Measurements from ENCODE around the gene OR2Y1.
"Not testable (repeated sequence)": the region's sequence is repeated elsewhere in the genome, so short reads cannot be mapped to it uniquely, and the experiment has no call there.

OR2Y1 gene, protein sequence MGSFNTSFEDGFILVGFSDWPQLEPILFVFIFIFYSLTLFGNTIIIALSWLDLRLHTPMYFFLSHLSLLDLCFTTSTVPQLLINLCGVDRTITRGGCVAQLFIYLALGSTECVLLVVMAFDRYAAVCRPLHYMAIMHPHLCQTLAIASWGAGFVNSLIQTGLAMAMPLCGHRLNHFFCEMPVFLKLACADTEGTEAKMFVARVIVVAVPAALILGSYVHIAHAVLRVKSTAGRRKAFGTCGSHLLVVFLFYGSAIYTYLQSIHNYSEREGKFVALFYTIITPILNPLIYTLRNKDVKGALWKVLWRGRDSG

GRCh38 chr5:180739958-180740357 is at the start of gene OR2Y1:
Gene OR2Y1, minus strand, starts transcription at chr5:180740058. Its CDS starts 0 bp downstream, at chr5:180740058.
- DNase-seq (ENCODE audit: low spot score): no peak

DNA sequence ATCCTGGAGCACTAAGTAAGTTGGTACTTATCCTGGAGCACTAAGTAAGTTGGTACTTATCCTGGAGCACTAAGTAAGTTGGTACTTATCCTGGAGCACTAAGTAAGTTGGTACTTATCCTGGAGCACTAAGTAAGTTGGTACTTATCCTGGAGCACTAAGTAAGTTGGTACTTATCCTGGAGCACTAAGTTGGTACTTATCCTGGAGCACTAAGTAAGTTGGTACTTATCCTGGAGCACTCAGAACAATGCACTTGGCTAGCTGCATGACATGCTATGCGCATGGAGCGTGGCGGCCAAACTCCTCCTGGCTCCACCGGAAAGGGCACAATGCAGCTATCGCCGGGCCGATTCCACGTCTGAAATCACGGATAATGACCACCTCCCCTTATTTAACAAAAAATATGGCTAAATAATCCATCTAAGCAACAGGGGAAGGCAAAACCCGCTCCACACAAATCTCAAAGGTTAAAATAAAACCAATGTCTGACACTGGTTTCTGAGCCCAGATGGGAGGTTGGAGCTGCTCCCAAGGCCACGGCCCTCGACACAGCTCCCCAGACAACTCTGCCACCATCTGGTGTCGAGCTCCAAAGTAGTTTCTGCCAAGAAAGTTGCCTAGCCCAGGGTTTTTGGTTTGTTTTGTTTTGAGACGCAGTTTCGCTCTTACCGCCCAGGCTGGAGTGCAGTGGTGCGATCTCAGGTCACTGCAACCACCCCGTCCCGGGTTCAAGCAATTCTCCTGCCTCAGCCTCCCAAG is 49.0 kb upstream of the OR2Y1 start:
- DNase-seq (ENCODE audit: low spot score): not testable (repeated sequence)

GRCh38 chr5:180787711-180788431 is 48.0 kb upstream of the OR2Y1 start:
- no peak for DNase-seq (ENCODE audit: low spot score)

GRCh38 chr5:180786531-180787398 is 46.9 kb upstream of the OR2Y1 start:
- no peak for DNase-seq (ENCODE audit: low spot score)

- no peak for DNase-seq (ENCODE audit: low spot score)
Measured at GRCh38 chr5:180785794-180786221, 46.0 kb upstream of the OR2Y1 start.

GRCh38 chr5:180785121-180785781 is 45.4 kb upstream of the OR2Y1 start:
- DNase-seq (ENCODE audit: low spot score): no peak

DNA sequence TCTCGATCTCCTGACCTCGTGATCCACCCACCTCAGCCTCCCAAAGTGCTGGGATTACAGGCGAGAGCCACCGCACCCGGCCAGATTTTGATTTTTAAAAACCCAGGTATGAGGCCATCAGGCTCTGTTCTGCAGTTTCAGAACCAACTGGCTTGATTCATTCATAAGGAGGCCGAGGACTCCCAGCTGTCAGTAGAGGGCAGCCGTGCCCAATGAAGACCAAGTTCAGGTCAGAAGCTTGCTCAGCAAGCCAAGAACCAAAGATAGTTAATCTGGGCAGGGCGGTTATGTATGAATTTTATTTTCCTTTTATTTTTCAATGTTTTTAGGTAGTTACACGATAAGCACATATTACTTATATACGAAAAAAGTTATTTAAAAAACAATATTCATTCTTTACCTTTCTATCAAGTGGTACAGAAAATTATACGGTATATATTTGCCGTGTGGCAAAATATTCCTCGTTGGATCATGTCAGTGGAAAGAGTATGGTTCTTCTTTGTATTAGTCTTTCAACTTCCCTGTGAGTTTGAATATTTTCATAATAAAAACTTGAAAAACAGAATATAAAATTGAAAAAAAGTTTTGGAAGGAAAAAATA is 44.7 kb upstream of the OR2Y1 start:
- no peak for DNase-seq (ENCODE audit: low spot score)

DNA sequence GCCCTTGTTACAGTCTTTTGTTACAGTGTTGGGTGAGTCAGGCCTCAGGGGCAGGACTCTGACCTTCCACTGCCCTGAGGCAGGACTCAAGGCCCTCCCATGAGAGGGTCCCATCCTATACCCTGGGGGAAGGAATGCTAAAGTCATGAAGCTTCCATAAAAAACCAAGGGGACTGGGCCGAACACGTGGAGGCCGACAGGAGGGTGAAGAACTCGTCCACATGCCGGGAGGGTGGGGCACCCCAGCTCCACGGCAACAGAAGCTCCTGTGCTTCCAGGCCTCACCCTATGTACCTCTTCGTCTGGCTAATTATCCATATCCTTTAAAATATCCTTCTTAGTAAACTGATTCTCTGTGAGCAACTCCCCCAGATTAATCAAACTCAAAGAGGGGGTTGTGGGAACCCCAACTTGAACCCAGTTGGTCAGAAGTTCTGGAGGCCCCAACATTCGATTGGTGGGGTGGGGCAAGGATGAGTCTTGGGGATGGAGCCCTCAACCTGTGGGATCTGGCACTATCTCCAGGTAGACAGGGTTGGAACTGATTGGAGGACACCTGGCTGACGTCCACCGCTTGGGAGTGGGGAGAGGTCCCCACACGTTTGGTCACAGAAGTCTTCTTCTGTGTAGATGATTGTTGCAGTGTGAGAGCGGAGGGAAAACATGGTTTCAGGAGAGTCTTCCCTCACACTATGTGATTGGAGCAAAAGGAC is 43.6 kb upstream of the OR2Y1 start:
- DNase-seq (ENCODE audit: low spot score): no peak

DNA sequence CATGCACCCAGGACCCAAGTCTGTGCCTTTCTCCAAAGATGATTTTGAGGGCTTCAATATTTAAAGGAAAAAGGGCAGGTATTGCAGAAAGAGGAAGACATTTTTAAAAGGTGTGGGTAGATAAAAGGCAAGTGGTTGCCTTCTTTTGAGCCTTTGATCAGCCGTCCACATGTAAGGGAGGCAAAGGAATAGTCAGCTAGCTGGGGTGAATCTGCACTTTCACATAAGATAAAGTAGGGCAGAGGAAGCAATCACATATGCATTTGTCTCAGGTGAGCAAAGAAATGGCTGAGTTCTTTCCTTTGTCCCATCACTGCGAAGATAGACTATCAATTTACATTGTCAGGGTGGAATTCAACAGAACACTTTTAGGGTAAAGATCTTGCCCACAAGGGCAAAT is 42.9 kb upstream of the OR2Y1 start:
- DNase-seq (ENCODE audit: low spot score): no peak

- DNase-seq (ENCODE audit: low spot score): not testable (repeated sequence)
Measured at GRCh38 chr5:180781900-180782326, 42.1 kb upstream of the OR2Y1 start.

DNA sequence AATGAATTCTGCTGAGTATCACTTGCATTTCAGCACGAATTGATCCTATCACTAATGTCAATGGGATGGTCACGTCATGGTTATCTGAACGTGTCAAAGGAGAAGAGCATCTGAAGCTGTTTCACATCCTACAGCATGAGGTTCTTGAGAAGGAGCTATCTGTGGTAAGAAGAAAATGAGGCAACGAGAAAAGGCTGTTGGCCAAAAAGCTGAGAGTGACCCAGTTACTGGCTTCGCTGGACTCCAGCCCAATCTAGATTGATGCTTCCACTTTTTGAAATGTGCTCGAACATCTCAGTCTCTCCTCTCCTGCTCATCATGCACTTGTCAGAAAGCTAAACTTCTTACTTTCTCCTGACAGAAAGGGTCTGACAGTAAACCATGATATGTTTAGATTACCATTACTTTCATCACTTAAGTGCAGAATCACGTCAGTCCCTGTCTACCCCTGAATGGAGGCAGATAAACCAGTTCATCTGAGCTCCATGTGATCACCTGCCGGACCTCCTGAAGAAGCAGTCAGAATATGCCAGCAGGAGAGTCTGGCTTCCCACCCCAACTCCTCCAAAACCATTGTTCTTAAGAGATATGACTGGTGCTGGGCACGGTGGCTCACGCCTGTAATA is 40.2 kb upstream of the OR2Y1 start:
- no peak for DNase-seq (ENCODE audit: low spot score)

DNA sequence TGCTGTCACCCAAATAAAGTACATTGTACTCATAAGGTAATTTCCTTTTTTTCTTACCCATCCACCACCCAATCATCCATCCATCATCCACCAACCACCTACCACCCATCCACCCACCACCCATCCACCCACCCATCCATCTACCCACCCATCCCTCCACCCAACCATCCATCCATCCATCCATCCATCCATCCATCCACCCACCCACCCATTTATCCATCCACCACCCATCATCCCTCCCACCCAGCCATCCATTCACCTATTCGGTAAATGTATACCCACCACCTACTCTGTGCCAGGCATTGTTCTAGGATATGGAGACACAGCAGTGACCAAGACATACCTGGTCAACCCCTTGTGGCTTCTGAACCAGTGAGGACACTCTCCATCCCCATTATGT is 37.6 kb upstream of the OR2Y1 start:
- no peak for DNase-seq (ENCODE audit: low spot score)

DNA sequence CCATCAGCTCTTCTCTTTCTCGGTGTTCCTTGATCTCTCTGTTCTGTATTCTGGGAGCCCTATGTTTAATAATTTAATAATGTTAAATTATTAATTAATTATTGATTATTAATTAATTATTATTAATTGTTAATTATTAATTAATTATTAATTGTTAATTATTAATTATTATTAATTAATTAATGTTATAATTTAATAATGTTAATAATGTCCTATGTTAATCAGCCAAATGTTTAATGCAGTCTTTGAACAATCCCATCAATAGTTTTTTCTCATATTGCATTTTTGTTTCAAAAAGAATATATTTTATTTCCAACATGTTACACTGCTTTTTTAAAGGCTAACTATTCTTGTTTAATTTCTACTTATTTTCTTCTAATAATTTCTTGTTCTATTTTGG is 36.5 kb upstream of the OR2Y1 start:
- no peak for DNase-seq (ENCODE audit: low spot score)

DNA sequence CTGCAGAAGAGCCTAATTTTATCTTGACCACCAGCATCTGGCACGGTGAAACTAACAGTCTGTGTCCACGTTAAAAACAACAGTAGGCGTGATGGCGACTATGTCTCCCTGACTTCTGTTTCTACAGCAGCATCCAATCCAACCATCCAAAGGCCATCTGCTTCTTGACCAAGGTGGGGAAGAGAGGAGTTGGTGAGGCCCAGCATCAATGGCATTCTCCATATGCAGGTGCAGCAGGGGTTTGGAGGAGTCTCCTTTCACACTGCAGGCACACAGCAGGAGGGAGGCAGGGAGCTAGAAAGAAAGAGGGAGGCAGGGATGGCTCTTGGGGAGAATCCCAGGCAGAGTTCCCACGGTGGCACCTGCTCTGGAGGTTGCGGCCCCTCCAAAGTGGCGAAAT is 35.8 kb upstream of the OR2Y1 start:
- DNase-seq (ENCODE audit: low spot score): no peak

GRCh38 chr5:180771839-180772238 is 32.0 kb upstream of the OR2Y1 start:
- DNase-seq (ENCODE audit: low spot score): no peak

GRCh38 chr5:180769821-180770220 is 30.0 kb upstream of the OR2Y1 start:
- no peak for DNase-seq (ENCODE audit: low spot score)

DNA sequence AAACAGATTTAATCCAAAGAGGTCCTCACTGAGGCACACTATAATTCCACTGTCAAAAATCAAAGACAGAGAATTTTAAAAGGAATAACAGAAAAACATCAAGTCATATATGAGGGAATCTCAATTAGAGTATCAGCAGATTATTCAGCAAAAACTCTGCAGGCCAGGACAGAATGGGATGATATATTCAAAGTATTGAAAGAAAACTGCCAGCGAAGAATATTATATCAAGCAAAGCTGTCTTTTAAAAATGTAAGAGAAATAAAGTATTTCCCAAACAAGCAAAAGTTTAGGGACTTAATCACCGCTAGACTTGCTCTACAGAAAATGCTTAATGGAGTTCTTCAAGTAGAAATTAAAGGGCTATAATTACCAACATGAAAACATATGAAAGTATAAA is 15.7 kb upstream of the OR2Y1 start:
- no peak for DNase-seq (ENCODE audit: low spot score)

DNA sequence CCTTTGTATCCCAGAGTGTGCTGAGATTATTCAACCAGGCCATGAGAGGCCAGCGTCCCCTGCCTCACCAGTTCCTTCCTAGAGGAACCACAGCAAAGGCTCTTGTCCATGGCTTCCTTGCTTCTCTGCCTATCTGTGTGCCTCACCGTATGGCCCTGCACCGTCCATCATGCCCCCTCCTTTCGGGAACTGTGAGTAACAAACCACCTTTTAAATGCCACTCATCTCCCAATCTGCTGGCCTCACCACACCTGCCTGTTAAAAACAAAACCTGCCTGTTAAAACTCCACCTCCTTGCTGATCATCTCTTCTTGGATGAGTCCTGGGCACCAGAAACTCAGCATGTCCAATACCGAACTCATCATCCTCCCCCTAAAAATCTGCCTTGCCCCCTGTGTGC is 4.4 kb upstream of the OR2Y1 start:
- no peak for DNase-seq (ENCODE audit: low spot score)

- DNase-seq (ENCODE audit: low spot score): no peak
Measured at GRCh38 chr5:180742727-180743126, 2.9 kb upstream of the OR2Y1 start.

DNA sequence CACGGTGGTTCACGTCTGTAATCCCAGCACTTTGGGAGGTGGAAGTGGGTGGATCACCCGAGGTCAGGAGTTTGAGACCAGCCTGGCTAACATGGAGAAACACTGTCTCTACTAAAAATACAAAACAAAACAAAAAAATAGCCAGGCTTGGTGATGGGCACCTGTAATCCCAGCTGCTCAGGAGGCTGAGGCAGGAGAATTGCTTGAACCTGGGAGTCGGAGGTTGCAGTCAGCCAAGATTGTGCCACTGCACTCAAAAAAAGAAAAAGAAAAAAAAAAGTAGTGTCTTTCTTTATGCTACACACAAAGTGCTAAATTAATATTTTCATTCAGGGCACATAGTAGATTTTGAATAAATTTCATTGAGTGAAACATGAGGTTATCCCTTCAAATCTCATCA is 1.1 kb upstream of the OR2Y1 start:
- DNase-seq (ENCODE audit: low spot score): not testable (repeated sequence)
